Measurements from ENCODE around the gene SLC5A2.
A peak's percentile ranks its signal among the peaks of the same experiment; 100 is the strongest.
"Not testable (repeated sequence)": the region's sequence is repeated elsewhere in the genome, so short reads cannot be mapped to it uniquely, and the experiment has no call there.

SLC5A2 gene

DNA sequence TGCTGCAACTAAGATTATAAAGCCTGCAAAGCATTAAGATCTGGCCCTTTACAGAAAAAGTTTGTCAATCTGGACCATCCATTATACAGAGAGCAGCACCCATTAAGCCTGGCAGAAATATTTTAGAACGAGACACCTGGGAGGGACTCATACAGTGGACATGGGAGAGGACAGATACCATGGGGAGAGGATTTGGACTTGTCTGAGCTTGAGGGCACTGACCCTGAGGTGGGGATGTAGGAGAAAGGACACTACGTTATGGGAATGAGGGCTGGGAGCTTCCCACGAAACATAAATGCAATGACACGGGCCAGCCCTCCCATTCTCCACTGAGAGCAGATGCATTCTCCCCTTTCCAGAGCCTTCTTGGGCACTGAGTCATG, 19.0 kb downstream of the SLC5A2 start:
- no peak for DNase-seq

- DNase-seq, result no peak
These were observed 20.1 kb downstream of the SLC5A2 start for GRCh38 chr16:31502981-31503380.

DNA sequence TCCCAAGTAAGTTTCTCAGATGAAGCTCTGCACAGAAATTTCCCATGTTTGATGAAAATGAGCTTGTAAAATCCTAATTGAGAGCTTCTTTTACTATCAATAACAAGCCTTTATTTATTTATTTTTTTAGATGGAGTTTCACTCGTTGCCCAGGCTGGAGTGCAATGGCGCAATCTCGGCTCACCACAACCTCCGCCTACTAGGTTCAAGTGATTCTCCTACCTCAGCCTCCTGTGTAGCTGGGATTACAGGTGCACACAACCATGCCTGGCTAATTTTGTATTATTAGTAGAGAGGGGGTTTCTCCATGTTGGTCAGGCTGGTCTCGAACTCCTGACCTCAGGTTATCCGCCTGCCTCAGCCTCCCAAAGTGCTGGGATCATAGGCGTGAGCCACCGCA, 20.6 kb downstream of the SLC5A2 start:
- not testable (repeated sequence) for DNase-seq

GRCh38 chr16:31504159-31504558, 21.2 kb downstream of the SLC5A2 start:
- no peak for DNase-seq

- no peak for DNase-seq
These were observed 22.6 kb downstream of the SLC5A2 start for GRCh38 chr16:31505483-31505882.

DNA sequence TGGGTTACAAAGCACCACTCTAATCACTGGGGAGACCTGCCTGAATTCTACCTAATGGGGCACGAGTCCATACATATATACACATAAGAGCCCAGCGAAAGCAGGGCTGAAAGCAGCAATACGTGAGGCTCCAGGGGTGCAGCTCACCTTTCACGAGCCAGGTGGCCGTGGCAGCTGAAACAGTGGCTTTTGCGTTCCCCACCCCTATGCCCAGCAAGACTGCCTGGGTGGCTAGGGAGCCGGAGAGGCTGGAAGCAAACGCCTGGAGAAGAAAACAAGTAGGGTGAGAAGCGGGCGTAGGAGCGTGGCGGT, 24.6 kb downstream of the SLC5A2 start:
- no peak for DNase-seq

DNA sequence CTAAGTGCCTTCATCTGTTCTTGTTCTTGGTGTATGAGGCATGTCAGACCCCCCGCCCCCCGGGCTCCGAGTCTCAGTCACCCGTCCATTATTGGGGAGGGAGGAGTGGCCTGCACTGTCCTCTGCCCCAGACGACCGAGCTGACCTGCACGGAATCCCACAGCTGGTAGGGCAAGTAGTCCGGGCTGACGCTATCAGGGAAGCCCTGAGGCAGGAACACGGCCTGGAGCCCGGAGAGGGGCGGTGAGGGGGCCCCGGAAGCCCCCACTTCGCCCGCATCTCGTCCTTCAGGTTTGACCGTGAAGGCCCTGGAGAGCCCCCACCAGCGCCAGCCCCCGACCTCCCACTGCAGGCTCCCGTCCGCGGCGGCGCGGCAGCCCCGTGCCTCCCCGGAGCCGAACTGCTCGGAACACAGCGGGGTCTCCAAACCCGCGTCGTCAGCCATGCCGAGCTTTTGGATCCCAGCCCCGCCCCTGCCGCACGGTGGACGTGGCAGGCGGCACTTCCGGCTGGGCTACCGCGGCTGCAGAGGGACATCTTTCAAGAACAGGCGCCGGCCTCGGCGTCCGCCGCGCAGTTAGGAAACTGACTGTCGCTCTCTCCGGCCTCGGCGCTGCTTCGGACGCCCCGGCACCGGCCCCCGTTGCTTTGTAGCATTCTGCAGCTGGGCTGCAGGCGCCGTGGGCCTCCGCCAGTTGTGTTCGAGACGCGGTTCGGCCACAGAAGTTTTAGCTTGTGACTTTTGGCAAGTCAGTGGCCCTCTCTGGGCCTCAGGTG, 25.2 kb downstream of the SLC5A2 start, which contains the start of gene RUSF1:
Gene RUSF1, minus strand, starts transcription at position 463 of the 777 bp plus-strand sequence. Its CDS starts 18 bp downstream, at position 445.
- peak; percentile 70 for DNase-seq

DNA sequence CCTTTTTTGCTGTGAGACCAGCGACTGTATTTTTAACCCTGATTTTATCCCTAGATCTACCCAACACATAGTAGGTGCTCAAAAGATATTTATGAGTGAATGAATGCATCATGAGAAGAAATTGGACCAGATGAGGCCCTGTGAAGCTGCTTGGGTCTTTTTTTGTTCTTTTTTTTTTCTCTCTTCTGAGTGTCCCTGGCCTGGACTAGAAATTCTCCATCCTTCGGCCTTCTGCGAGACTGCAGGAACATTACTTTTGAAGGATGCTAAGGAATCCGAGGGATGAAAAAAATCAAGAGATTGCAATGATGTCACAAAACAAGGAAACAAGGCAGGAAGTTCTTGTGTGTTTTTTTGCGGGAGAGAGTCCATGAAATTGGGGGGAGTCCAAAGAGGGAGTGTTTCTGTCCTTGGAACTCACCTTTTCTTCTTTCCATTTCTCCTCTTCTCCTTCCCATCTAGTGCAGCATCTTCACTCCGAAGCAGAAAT, 25.8 kb downstream of the SLC5A2 start:
- no peak for DNase-seq

- no peak for DNase-seq
These were observed 30.2 kb downstream of the SLC5A2 start for GRCh38 chr16:31513126-31513525.

DNA sequence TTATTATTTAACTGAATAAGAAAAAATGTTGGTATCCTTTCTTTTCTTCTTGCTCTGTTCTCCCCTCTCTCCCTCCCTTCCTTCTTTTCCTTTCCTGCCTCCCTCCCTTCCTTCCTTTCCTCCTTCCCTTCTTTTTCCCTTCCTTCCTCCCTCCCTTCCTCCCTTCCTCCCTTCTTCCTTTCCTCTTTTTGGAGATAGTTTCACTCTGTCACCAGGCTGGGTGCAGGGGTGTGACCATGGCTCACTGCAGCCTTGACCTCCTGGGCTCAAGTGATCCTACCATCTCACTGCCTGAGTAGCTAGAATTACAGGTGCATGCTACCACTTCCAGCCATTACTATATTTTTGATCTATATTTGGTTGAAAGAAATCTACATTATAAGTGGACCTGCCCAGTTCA, 31.0 kb downstream of the SLC5A2 start:
- no peak for DNase-seq

- no peak for DNase-seq
These were observed 35.0 kb downstream of the SLC5A2 start for GRCh38 chr16:31517800-31518402.

DNA sequence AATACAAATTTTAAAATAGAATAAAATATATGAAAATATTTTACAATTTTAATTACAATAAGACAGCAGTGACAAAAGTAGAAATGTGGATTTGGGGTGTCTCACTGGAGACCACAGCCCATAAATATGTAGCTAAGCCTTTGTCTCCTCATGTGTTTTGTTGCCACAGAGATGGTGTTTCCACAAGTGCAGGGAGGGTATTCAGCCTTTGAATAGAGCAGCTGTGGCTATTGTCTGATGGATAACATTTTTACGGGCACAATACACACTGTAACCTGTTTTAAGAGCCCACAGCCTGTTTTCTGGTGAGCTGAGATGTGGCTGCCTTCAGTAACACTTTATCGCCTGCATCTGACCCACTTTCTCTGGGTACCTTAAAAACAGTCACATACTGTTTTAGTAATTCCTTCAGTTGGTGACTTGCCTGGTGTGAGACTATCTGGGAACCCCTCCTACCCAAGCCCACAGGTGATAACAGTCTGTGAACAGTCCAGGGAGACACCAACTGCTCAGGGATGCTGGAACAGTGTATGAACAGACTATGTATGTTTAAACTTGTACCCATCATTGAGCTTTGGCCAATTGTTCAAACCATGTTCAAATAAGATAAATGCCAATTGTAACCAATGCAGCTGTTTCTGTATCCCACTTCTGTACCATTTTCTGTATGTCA, 37.0 kb downstream of the SLC5A2 start:
- no peak for DNase-seq

DNA sequence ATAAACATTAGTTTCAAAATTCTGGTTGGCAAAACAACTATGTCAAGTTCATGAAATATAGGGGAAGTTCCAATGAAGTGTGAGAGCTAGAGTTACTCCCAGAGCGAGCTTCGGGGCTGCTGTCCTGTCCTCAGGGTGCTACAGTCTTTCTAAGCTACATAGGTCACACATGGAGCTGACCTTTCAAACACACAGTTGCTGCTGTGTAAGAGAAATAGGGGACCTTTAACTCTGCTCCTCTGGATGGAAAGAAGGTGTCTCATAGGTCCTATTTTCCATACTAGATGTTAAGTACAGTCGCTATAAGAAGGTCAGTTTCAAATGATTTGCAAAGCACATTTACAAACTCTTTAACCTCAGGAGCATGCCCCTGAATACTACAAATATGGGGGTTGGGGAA, 38.4 kb downstream of the SLC5A2 start:
- no peak for DNase-seq

DNA sequence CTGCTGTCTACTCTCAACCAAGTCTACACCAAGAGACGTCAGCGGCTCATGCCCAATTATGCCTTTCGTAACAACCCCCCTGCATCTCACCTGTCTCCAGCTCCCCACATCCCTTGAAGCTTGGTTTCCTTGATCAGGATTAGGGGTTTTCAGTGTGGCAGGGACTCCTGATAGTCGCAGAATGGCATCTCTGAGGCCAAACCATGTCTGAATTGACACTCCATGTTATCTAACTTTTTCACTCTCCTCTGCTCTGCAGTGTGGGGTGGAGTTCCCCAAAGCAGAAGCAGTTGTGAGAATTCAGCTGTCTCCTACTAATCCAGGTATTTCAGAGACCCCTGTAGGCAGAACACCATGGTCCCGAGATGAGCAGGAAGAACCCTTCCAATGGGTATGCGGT, 39.1 kb downstream of the SLC5A2 start:
- DNase-seq, result no peak

DNA sequence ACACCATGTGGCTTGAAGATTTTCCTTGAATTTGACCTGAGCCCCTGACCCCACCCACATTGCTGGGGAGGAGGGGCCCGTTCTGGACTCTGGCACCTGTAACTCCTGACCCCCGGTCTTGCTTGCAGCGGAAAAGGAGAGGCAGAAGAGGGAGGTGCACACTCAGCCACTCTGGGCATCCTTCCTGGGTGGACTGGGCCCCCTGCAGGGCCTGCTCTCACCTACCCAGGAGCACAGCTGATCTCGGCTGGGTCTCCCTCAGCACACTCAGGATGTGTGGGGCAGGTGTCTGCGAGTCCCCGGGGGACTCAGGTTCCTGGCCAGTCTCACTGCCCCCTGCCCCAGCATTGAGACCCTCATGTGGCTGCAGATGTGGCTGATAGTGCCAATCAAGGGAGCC, 40.8 kb downstream of the SLC5A2 start:
- DNase-seq, result not testable (repeated sequence)

- no peak for DNase-seq
These were observed 42.2 kb downstream of the SLC5A2 start for GRCh38 chr16:31525113-31525512.

DNA sequence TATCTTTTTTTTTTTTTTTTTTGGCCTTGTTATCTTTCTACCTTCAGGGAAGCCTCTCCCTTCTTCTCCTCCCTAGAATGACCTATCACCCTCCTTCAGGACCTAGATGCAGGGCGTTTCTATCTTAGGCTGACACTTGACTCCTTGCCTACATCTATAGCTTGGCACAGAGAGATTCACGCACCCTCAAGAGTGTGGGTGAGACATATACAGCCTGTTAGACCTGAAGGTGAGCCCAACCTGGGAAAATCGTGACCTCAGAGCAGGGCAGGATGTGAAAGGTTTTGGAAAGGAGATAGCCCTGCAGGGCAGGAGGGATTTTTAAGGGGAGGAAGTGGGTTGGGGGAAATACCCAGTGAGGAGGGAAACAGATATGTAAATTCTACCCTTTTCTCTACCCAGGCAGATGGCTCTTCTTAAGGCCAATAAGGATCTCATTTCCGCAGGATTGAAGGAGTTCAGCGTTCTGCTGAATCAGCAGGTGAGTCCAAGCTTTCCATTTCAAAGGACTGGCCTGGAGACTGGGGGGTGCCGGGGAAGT, 44.9 kb downstream of the SLC5A2 start, which contains the start of gene AHSP:
Gene AHSP, plus strand, starts transcription at position 167 of the 541 bp plus-strand sequence. Its CDS starts 240 bp downstream, at position 407.
- no peak for DNase-seq

DNA sequence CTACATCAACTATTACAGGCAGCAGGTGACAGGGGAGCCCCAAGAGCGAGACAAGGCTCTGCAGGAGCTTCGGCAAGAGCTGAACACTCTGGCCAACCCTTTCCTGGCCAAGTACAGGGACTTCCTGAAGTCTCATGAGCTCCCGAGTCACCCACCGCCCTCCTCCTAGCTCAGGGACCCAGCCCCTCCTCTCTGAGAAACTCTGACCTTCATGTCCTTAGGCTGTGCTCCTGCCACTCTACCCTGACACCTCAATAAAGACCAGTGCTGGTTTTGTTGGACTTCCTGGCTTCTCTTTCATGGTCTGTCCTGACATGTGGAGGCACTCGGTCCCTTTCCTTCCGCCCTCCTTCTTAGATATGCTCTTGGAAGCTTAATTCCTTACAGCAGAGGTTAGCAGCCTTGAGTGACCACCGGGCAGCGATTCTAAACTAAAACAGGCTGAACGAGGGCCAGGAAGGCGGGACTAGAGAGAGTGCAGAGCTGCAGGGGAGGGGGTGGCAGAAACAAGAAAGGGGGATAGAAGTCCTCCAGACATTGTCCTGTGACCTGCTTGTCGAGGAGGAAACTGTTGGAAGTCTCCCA, 45.7 kb downstream of the SLC5A2 start:
- DNase-seq, result no peak

- no peak for DNase-seq
These were observed 46.4 kb downstream of the SLC5A2 start for GRCh38 chr16:31529108-31529936.

- DNase-seq, result no peak
These were observed 47.0 kb downstream of the SLC5A2 start for GRCh38 chr16:31529937-31530312.

DNA sequence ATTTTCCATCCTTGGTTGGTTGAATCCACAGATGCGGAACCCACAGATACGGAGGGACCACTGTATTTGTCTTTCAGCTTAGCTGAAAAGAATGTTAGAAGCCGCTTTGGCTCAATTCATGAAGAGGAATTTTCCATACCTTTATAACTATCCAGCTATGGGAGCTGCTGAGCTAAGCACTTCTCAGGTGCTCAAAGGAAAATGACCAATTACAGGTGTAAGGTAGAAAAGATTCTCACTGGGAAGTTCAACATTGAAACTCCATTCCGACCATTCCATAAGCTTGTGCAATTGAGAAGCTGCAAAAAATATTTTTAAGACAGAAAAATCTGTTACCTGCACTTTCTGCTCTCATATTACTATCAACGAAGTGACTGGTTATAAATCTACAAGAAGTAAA, 47.5 kb downstream of the SLC5A2 start:
- no peak for DNase-seq

DNA sequence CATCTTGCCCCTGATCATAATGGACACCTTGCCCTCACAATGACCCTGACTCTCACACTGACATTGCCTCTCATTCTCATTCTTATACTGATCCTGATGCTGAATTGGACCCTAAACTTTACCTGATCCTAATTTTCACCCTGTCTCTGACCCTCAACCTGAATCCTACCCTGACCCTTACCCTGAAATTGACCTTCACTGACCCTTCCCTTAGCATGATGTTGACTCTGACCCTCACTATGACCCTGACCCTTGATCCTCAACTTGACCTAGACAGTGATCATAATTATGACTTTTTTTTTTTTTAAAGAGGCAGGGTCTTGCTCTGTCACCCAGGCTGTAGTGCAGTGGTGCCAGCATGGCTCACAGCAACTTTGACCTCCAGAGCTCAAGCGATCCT, 48.2 kb downstream of the SLC5A2 start:
- no peak for DNase-seq
